ENCODE results near the gene FOXL1. TPM values are rescaled to one million over a fixed set of nuclear protein-coding genes. Genes with fewer than 3 reads are reported as not detected.

Gene FOXL1
- total RNA-seq, 1 experiment from 2014 or later = 0.13 TPM

DNA sequence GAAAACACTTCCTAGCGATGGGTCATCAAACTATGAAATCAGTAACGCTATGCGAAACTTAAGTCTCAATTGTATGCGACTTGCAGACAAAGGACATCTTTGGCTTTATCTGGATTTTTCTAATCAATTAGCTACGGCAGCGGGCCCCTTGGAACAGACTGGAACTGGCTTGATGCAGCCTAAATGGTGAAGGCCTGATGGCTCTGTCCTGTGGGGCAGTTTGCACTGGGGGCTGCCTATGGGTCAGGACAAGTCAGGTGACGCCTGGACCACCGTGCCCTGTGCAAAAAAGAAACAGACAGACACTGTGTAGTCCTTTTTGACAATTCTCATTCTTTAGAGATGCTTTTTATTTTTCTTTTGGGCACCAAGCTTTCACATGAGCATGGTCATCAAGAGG lies 45.3 kb upstream of the FOXL1 start:
- no peaks in the 10 kb centered on the region for H3K9me3 ChIP-seq (ENCODE audit: low read depth, low read length, poor library complexity, severe bottlenecking)
- ChIA-PET POLR2A (ENCODE audit: low non-redundant PET) (no interaction called here), CTCF (no interaction called here)
- no peak overlapping the region for H3K4me3 ChIP-seq (ENCODE audit: low read depth, low read length, poor library complexity, severe bottlenecking)
- no peak overlapping the region for H3K27ac ChIP-seq (ENCODE audit: low read depth, low read length, poor library complexity, severe bottlenecking)
- TF ChIP-seq, protein P1, sequence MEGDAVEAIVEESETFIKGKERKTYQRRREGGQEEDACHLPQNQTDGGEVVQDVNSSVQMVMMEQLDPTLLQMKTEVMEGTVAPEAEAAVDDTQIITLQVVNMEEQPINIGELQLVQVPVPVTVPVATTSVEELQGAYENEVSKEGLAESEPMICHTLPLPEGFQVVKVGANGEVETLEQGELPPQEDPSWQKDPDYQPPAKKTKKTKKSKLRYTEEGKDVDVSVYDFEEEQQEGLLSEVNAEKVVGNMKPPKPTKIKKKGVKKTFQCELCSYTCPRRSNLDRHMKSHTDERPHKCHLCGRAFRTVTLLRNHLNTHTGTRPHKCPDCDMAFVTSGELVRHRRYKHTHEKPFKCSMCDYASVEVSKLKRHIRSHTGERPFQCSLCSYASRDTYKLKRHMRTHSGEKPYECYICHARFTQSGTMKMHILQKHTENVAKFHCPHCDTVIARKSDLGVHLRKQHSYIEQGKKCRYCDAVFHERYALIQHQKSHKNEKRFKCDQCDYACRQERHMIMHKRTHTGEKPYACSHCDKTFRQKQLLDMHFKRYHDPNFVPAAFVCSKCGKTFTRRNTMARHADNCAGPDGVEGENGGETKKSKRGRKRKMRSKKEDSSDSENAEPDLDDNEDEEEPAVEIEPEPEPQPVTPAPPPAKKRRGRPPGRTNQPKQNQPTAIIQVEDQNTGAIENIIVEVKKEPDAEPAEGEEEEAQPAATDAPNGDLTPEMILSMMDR (conservative IDR thresholded peaks at IDR 0.05; ENCODE audit: low read depth, low read length) = no peak
- TF ChIP-seq EZH2 (IDR thresholded peaks at IDR 0.05; ENCODE audit: borderline replicate concordance, low read depth, low read length, poor library complexity, severe bottlenecking) = no peak
- H3K36me3 ChIP-seq (ENCODE audit: insufficient read depth, low read length, poor library complexity, severe bottlenecking) = no peaks in the 10 kb centered on the region
- no peaks in the 10 kb centered on the region for H3K4me1 ChIP-seq (ENCODE audit: insufficient read depth, low read length, poor library complexity, severe bottlenecking)
- intact Hi-C loops (cut with micrococcal nuclease; ENCODE audit: unreplicated experiment) = no loop called here
- no peak for DNase-seq (ENCODE audit: low spot score)
- no peaks in the 10 kb centered on the region for H3K27me3 ChIP-seq (replicated peaks; ENCODE audit: insufficient read depth, low read depth, low read length, poor library complexity)
- no TSS peak for BruUV-seq (replicated peaks)

DNA sequence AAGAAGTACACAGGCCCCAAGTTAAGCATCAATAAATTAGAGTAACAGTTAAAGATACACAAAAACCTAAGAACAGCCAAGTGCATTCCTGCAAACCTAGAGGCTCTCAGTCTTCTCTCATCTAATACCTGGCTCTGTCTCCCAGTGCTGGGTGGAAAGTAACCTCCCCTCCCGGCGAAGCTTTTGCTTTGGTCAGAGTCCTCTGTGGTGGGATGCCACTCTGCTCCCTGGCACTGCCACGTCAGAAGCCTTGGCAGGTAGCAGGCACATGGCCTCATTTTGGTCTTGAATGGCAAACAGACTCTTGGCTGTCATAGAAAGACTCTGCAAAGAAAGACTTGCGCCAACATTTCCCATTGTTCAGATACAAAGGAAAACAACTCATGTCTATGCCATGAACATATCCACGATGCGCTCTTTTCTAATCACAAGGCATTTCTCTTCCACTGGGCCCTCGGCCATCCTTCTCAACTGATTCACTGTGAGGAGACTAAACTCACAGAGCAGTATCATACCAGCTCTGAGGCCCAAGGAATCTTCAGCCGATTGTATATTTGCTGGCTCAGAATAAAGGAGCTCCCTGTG lies 44.5 kb upstream of the FOXL1 start:
- ChIA-PET CTCF (no interaction called here), POLR2A (ENCODE audit: low non-redundant PET) (no interaction called here)
- TF ChIP-seq EZH2 (IDR thresholded peaks at IDR 0.05; ENCODE audit: borderline replicate concordance, low read depth, low read length, poor library complexity, severe bottlenecking) = no peak
- TF ChIP-seq, protein P1 (conservative IDR thresholded peaks at IDR 0.05; ENCODE audit: low read depth, low read length) = no peak
- H3K9me3 ChIP-seq (ENCODE audit: low read depth, low read length, poor library complexity, severe bottlenecking) = no peaks in the 10 kb centered on the region
- no peak overlapping the region for H3K27ac ChIP-seq (ENCODE audit: low read depth, low read length, poor library complexity, severe bottlenecking)
- intact Hi-C loops (cut with micrococcal nuclease; ENCODE audit: unreplicated experiment) = no loop called here
- H3K4me1 ChIP-seq (ENCODE audit: insufficient read depth, low read length, poor library complexity, severe bottlenecking) = no peaks in the 10 kb centered on the region
- no peak for DNase-seq (ENCODE audit: low spot score)
- H3K27me3 ChIP-seq (replicated peaks; ENCODE audit: insufficient read depth, low read depth, low read length, poor library complexity) = no peaks in the 10 kb centered on the region
- BruUV-seq (replicated peaks) = no TSS peak
- H3K4me3 ChIP-seq (ENCODE audit: low read depth, low read length, poor library complexity, severe bottlenecking) = no peak overlapping the region
- peaks cover 3% of the 10 kb centered on the region for H3K36me3 ChIP-seq (ENCODE audit: insufficient read depth, low read length, poor library complexity, severe bottlenecking)

DNA sequence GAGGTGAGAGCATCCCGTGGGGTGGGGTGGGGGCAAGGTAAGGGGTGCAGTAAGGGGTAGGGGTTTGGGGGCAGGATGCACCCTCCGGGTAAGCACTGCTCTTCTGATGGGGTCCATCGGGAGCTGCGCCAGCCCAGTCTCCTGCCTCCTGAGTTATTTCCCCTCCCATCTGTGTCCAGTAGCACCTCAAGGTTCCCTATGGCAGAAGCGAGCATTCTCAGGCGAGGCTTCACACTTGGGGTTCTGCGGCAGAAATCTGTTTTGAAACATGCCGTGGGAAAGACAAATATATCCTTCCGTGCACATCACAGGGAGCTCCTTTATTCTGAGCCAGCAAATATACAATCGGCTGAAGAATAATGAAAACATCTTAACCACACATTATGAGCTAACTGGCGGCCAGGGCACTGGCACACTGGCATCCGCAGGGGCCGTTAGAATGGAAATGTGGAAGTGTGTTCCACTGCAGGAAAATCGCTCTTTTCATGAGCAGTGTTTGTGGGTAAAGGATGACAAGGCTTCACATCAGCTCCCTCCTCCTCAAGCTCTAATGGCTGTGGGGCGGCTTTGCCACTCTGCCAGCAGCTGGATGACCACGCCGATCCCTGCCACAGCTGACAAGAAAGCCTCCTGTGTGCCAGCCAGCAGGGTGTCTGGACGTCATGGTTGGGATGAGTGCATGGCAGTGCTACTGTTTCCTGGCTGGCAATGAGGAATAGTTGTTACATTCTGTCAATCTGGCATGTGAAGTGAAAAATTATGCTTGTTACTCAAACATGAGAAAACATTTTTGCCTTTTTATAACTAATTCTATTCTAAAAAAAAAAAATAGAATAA lies 43.4 kb upstream of the FOXL1 start:
- POLR2A ChIA-PET (ENCODE audit: low non-redundant PET) = no interaction called here
- Histone ChIP-seq H3K4me1 (ENCODE audit: insufficient read depth, low read length, poor library complexity, severe bottlenecking) (no peaks in the 10 kb centered on the region), H3K27me3 (replicated peaks; ENCODE audit: insufficient read depth, low read depth, low read length, poor library complexity) (no peaks in the 10 kb centered on the region), H3K9me3 (ENCODE audit: low read depth, low read length, poor library complexity, severe bottlenecking) (no peaks in the 10 kb centered on the region), H3K36me3 (ENCODE audit: insufficient read depth, low read length, poor library complexity, severe bottlenecking) (peaks cover 4% of the 10 kb centered on the region), H3K4me3 (ENCODE audit: low read depth, low read length, poor library complexity, severe bottlenecking) (no peak overlapping the region), H3K27ac (ENCODE audit: low read depth, low read length, poor library complexity, severe bottlenecking) (no peak overlapping the region)
- CTCF ChIA-PET = no interaction called here
- BruUV-seq (replicated peaks) = no TSS peak
- TF ChIP-seq, protein P1 (conservative IDR thresholded peaks at IDR 0.05; ENCODE audit: low read depth, low read length) = no peak
- TF ChIP-seq EZH2 (IDR thresholded peaks at IDR 0.05; ENCODE audit: borderline replicate concordance, low read depth, low read length, poor library complexity, severe bottlenecking) = no peak
- intact Hi-C loops (cut with micrococcal nuclease; ENCODE audit: unreplicated experiment) = no loop called here
- no peak for DNase-seq (ENCODE audit: low spot score)
